NCI-H1436 (cell line): ENCODE measurements around the gene AKAP7.
"Not testable (repeated sequence)": the region's sequence is repeated elsewhere in the genome, so short reads cannot be mapped to it uniquely, and the experiment has no call there.

Experiments used
- DNase-seq: peaks from one replicate; lab custom pipeline; 2025; lab: John Stamatoyannopoulos, UW

Gene AKAP7

GRCh38 chr6:131293472-131293911 is 158.2 kb downstream of the AKAP7 start:
- no peak for DNase-seq

- no peak for DNase-seq
These were observed 159.8 kb downstream of the AKAP7 start for GRCh38 chr6:131295081-131295480.

DNA sequence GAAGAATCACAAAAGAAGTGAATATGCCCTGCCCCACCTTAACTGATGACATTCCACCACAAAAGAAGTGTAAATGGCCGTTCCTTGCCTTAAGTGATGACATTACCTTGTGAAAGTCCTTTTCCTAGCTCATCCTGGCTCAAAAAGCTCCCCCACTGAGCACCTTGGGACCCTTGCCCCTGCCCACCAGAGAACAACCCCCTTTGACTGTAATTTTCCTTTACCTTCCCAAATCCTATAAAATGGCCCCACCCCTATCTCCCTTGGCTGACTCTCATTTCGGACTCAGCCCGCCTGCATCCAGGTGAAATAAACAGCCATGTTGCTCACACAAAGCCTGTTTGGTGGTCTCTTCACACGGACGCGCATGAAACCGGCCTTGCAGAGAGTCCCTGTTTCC is 165.6 kb downstream of the AKAP7 start:
- DNase-seq: not testable (repeated sequence)

DNA sequence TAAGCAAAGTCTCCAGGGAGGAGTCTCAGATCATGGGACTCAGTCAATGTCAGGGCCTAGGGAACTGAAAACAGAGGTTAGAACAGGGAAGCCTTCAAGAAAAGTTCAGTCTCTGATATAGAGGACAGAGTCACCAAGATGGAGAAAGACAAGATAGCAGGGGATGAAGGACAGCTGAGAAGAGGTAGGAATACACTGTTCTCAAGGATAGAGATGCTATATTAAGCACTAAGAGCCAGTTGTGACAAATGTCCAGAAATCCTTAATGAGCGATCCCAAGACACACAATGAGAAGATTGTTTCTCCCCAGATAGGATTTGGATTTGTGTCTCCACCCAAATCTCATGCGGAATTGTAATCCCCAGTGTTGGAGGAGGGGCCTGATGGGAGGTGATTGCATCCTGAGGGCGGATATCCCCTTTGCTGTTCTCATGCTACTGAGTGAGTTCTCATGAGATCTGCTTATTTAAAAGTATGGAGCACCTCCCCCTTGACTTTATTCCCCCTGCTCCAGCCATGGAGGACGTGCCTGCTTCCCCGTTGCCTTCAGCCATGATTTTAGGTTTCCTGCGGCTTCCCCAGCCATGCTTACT is 168.2 kb downstream of the AKAP7 start:
- DNase-seq: no peak

DNA sequence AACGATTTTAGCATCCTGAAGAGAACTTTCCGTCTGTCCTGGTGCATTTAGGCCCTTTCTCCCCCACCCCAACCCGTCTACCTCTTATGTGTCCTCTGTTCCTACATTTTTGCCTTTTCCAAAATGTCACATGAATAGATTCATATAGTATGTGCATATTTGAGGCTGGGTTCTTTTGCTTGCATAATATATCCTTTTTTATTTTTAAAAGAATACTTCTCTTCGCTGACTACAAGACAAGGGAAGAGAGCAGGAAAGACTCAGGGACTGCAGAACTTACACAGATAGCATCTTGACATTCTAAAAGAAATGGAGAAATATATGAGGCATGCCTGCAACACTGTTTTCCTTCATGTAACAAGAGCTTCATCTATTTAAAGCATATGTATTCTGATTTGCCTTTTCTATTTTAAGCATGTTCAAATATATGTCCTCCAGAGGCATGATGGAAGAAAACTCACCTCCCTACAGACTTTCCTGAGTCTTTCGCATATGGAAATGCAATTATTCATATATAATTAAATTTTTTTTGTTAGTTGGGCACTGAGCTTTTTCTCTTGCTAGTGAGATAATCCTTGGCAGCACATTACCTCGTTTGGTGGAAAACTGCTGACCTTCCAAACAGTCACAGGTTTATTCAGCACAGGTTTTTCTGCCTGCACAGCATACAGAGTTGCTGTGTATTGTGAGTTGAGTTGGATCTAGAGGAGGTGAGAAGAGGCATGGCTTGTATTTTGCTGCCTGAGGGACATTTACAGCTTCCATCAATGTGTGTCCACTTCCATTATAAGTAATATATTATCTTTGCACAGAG is 170.0 kb downstream of the AKAP7 start:
- no peak for DNase-seq

GRCh38 chr6:131309437-131309836 is 174.2 kb downstream of the AKAP7 start:
- no peak for DNase-seq

GRCh38 chr6:131314838-131315237 is 179.6 kb downstream of the AKAP7 start:
- DNase-seq: no peak

DNA sequence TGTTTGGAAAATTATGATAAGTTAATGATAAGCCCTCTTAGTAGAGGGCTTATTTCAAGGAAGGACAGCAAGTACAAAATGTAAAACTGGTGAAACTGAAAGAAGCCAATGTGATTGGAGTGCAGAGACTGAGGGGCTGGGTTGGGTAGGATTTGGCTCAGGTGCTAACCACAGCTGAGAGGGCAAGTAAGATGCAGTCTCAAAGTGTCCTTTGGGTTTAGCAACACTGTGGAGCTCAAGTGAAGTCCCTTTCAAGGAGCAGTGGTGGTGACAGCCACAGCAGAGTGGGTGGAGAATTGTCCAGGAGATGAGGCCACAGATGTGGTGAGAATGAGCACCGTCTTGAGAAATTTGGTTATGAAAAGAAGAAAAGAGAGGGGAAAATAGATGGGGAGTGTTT is 181.4 kb downstream of the AKAP7 start:
- no peak for DNase-seq

GRCh38 chr6:131317516-131317915 is 182.2 kb downstream of the AKAP7 start:
- DNase-seq: no peak

GRCh38 chr6:131321589-131321988 is 186.3 kb downstream of the AKAP7 start:
- no peak for DNase-seq

- no peak for DNase-seq
These were observed 186.9 kb downstream of the AKAP7 start for GRCh38 chr6:131322125-131322524.

- not testable (repeated sequence) for DNase-seq
These were observed 190.4 kb downstream of the AKAP7 start for GRCh38 chr6:131325669-131326068.

- not testable (repeated sequence) for DNase-seq
These were observed 193.5 kb downstream of the AKAP7 start for GRCh38 chr6:131328727-131329126.

DNA sequence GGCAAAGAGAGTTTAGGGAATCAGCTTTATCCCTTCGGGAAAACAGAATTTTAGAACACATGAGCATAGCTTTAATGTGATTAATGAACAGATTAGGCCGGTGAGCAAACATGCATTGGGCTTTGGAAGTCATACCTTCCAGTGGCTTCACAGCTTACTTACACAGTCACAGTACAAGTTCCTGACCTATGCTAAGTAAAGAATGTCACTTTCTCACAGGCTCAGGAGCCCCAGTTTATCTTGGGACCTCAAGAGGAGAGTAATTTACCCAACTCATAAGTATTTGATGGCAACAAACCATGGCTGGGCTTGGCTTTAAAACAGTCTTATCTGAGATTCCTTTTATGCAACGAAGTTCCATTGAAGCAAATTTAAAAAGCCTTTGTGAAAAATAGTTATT is 195.9 kb downstream of the AKAP7 start:
- no peak for DNase-seq

GRCh38 chr6:131331873-131332781 is 196.9 kb downstream of the AKAP7 start:
- DNase-seq: no peak
